ENCODE data around the gene SRSF9.

DNA sequence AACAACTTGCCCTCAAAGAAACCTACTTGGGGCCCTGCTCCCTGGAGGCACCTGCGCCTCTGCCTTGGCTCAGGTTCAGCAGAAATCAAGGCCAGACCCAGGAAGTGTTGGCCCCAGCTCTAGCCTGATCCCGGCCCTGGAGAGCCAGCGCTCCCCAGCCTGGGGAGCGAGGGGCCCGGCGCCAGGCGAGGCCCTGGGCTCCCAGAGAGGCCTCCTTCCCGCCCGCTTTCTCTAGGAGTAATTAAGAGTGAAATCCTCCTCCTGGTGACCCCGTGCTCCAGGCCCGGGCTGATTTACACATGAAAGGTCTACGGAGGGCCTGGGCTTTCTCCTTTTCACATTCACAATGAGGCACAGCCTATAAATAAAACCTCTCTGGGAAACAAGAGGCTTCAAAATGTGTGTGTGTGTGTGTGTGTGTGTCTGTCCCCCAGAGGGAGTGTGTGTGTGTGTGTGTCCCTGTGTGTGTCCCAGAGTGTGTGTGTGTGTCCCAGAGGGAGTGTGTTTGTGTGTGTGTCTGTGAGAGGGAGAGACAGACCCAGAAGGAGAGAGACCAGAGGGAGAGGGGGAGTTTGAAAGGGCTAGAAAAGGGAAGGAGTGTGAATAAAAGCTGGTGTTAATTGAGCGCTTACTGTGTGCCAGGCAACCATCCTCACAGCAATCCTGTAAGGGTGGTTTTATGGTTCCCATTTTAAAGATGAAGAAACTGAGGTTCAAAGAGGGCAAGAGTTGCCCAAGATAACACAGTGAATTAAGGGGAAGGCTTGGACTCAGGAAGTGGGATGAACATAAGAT lies 55.5 kb downstream of the SRSF9 start:
- TF ChIP-seq, protein P1, sequence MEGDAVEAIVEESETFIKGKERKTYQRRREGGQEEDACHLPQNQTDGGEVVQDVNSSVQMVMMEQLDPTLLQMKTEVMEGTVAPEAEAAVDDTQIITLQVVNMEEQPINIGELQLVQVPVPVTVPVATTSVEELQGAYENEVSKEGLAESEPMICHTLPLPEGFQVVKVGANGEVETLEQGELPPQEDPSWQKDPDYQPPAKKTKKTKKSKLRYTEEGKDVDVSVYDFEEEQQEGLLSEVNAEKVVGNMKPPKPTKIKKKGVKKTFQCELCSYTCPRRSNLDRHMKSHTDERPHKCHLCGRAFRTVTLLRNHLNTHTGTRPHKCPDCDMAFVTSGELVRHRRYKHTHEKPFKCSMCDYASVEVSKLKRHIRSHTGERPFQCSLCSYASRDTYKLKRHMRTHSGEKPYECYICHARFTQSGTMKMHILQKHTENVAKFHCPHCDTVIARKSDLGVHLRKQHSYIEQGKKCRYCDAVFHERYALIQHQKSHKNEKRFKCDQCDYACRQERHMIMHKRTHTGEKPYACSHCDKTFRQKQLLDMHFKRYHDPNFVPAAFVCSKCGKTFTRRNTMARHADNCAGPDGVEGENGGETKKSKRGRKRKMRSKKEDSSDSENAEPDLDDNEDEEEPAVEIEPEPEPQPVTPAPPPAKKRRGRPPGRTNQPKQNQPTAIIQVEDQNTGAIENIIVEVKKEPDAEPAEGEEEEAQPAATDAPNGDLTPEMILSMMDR (IDR thresholded peaks at IDR 0.05) = no peak
- TF ChIP-seq POLR2AphosphoS5 (IDR thresholded peaks at IDR 0.05) = no peak
